H9 (cell line): ENCODE measurements around the gene CXCR5. TPM values are rescaled to one million over a fixed set of nuclear protein-coding genes. Genes with fewer than 3 reads are reported as not detected.

Source experiments
- DNase-seq: peaks from one replicate; pipeline ENCODE4 v3.0.0-alpha.2; 2017
- H2AFZ ChIP-seq: one replicate; pipeline ENCODE4 v1.6.1; 2013; ENCODE audit warnings: mild to moderate bottlenecking, low read length, control low read depth, moderate library complexity
- H2AK5ac ChIP-seq: 2 replicates; pipeline ENCODE4 v1.6.1; 2013; ENCODE audit warnings: low read length, control low read depth, mixed read lengths; ENCODE audit not compliant: insufficient read length
- H2BK120ac ChIP-seq: one replicate; pipeline ENCODE4 v1.6.1; 2013; ENCODE audit warnings: low read depth, mild to moderate bottlenecking, low read length, control low read depth, inconsistent platforms; ENCODE audit not compliant: poor library complexity, severe bottlenecking
- H2BK12ac ChIP-seq: 2 replicates; pipeline ENCODE4 v1.6.1; 2013; ENCODE audit warnings: low read length, control low read depth, mixed read lengths, low read depth; ENCODE audit not compliant: insufficient read length
- H2BK15ac ChIP-seq: 2 replicates; pipeline ENCODE4 v1.6.1; 2013; ENCODE audit warnings: low read depth, low read length, control low read depth
- H2BK20ac ChIP-seq: one replicate; pipeline ENCODE4 v1.6.1; 2013; ENCODE audit warnings: low read depth, mild to moderate bottlenecking, low read length, control low read depth, inconsistent platforms; ENCODE audit not compliant: poor library complexity, severe bottlenecking
- H2BK5ac ChIP-seq: 2 replicates; pipeline ENCODE4 v1.6.1; 2013; ENCODE audit warnings: low read length, control low read depth, mixed read lengths; ENCODE audit not compliant: insufficient read length
- H3K14ac ChIP-seq: 2 replicates; pipeline ENCODE4 v1.6.1; 2013; ENCODE audit warnings: low read length, control low read depth; ENCODE audit not compliant: insufficient read depth
- H3K18ac ChIP-seq: 2 replicates; pipeline ENCODE4 v1.6.1; 2013; ENCODE audit warnings: low read depth, mild to moderate bottlenecking, mixed read lengths, low read length, control low read depth; ENCODE audit not compliant: insufficient read length
- H3K23ac ChIP-seq: 2 replicates; pipeline ENCODE4 v1.6.1; 2013; ENCODE audit warnings: low read length, control low read depth, mixed read lengths, low read depth; ENCODE audit not compliant: insufficient read length
- H3K23me2 ChIP-seq: 2 replicates; pipeline ENCODE4 v1.6.1; 2013; ENCODE audit warnings: low read depth, mild to moderate bottlenecking, mixed read lengths, low read length, control low read depth; ENCODE audit not compliant: insufficient read length, poor library complexity, severe bottlenecking
- H3K27ac ChIP-seq: 2 replicates; pipeline ENCODE4 v1.5.1; 2013; ENCODE audit warnings: low read length, control low read depth, mixed read lengths, low read depth; ENCODE audit not compliant: insufficient read length
- H3K27me3 ChIP-seq: 2 replicates; pipeline ENCODE4 v1.6.1; 2013; ENCODE audit warnings: low read length, control low read depth, inconsistent platforms; ENCODE audit not compliant: insufficient read depth
- H3K4ac ChIP-seq: 2 replicates; pipeline ENCODE4 v1.6.1; 2013; ENCODE audit warnings: low read depth, mild to moderate bottlenecking, control low read depth, inconsistent platforms, low read length, moderate library complexity
- H3K4me1 ChIP-seq: 2 replicates; pipeline ENCODE4 v1.6.1; 2013; ENCODE audit warnings: low read length, control low read depth, inconsistent platforms; ENCODE audit not compliant: insufficient read depth
- H3K4me2 ChIP-seq: 2 replicates; pipeline ENCODE4 v1.6.1; 2013; ENCODE audit warnings: low read length, control low read depth, mixed read lengths; ENCODE audit not compliant: insufficient read length, insufficient read depth
- H3K56ac ChIP-seq: 2 replicates; pipeline ENCODE4 v1.6.1; 2013; ENCODE audit warnings: low read depth, mild to moderate bottlenecking, mixed read lengths, low read length, control low read depth; ENCODE audit not compliant: insufficient read length
- H3K79me1 ChIP-seq: 2 replicates; pipeline ENCODE4 v1.6.1; 2013; ENCODE audit warnings: low read depth, mild to moderate bottlenecking, moderate library complexity, low read length, control low read depth, inconsistent platforms; ENCODE audit not compliant: insufficient read depth, poor library complexity, severe bottlenecking
- H3K79me2 ChIP-seq: 2 replicates; pipeline ENCODE4 v1.6.1; 2013; ENCODE audit warnings: low read length, control low read depth, inconsistent platforms; ENCODE audit not compliant: insufficient read depth
- H3K9ac ChIP-seq: 2 replicates; pipeline ENCODE4 v1.6.1; 2013; ENCODE audit warnings: low read length, control low read depth, mixed read lengths; ENCODE audit not compliant: insufficient read length; ENCODE audit errors: extremely low read depth
- H3K9me3 ChIP-seq: one replicate; pipeline ENCODE4 v1.6.1; 2013; ENCODE audit warnings: low read depth, low read length, inconsistent platforms; ENCODE audit not compliant: control insufficient read depth
- H3T11ph ChIP-seq: one replicate; pipeline ENCODE4 v1.6.1; 2013; ENCODE audit warnings: mild to moderate bottlenecking, low read length, control low read depth, inconsistent platforms
- H4K20me1 ChIP-seq: one replicate; pipeline ENCODE4 v1.6.1; 2013; ENCODE audit not compliant: control insufficient read depth, insufficient read length, insufficient read depth
- H4K5ac ChIP-seq: 2 replicates; pipeline ENCODE4 v1.6.1; 2013; ENCODE audit warnings: low read depth, mild to moderate bottlenecking, mixed read lengths, low read length, control low read depth; ENCODE audit not compliant: insufficient read length
- H4K8ac ChIP-seq: replicated peaks from 2 replicates; pipeline ENCODE4 v1.6.1; 2013; ENCODE audit warnings: low read length, control low read depth, mixed read lengths, low read depth; ENCODE audit not compliant: insufficient read length
- H4K91ac ChIP-seq: 2 replicates; pipeline ENCODE4 v1.6.1; 2013; ENCODE audit warnings: low read depth, mild to moderate bottlenecking, moderate library complexity, mixed read lengths, low read length, control low read depth; ENCODE audit not compliant: insufficient read length
- H3K27ac Mint-ChIP-seq, 3 experiments: 2 replicates in 2 of 3; 3 replicates in 1 of 3; pipeline ENCODE4 v1.8.0; 2020 to 2021; ENCODE audit warnings: mixed read lengths in 3 of 3, mild to moderate bottlenecking in 1 of 3, moderate library complexity in 1 of 3
- H3K27me3 Mint-ChIP-seq: 2 replicates; pipeline ENCODE4 v1.8.0; 2021; ENCODE audit warnings: low read depth, mild to moderate bottlenecking, moderate library complexity, mixed read lengths
- H3K36me3 Mint-ChIP-seq, 3 experiments: 2 replicates in 2 of 3; 3 replicates in 1 of 3; pipeline ENCODE4 v1.8.0; 2020 to 2021; ENCODE audit warnings: low read depth in 3 of 3, mixed read lengths in 3 of 3; ENCODE audit not compliant: insufficient read depth in 1 of 3
- H3K4me1 Mint-ChIP-seq, 2 experiments: 2 replicates each; pipeline ENCODE4 v1.8.0; 2020; ENCODE audit warnings: mixed read lengths in 2 of 2
- H3K4me3 Mint-ChIP-seq, 2 experiments: 2 replicates in 1 of 2; 3 replicates in 1 of 2; pipeline ENCODE4 v1.8.0; 2020 to 2021; ENCODE audit warnings: mild to moderate bottlenecking in 2 of 2, mixed read lengths in 2 of 2, moderate library complexity in 1 of 2
- H3K9me3 Mint-ChIP-seq, 2 experiments: 2 replicates in 1 of 2; 3 replicates in 1 of 2; pipeline ENCODE4 v1.8.0; 2020; ENCODE audit warnings: mild to moderate bottlenecking in 2 of 2, mixed read lengths in 2 of 2, moderate library complexity in 1 of 2
- WGBS: extraction: QIAGEN DNeasy Blood & Tissue Kit; methylation state at CpG from one replicate; pipeline ENCODE4 v1.1.7; 2013; ENCODE audit warnings: missing lambda C conversion rate, low lambda C conversion rate, mixed read lengths; ENCODE audit not compliant: insufficient read length; ENCODE audit errors: extremely low coverage; 5-methylcytosine and 5-hydroxymethylcytosine counted together
- total RNA-seq: library from RNA; stranded (reverse); gene quantifications from 2 replicates; pipeline ENCODE4 v1.2.1, GENCODE V29; 2021
- TF ChIP-seq, protein P1 (sequence below): fragments of 200-600 bp; sonication (generic); conservative IDR thresholded peaks from 3 replicates; pipeline ENCODE4 v1.8.0; 2021; ENCODE audit warnings: antibody characterized with exemption, mild to moderate bottlenecking

CXCR5 gene
- total RNA-seq, 1 experiment from 2014 or later = 0.07 TPM

DNA sequence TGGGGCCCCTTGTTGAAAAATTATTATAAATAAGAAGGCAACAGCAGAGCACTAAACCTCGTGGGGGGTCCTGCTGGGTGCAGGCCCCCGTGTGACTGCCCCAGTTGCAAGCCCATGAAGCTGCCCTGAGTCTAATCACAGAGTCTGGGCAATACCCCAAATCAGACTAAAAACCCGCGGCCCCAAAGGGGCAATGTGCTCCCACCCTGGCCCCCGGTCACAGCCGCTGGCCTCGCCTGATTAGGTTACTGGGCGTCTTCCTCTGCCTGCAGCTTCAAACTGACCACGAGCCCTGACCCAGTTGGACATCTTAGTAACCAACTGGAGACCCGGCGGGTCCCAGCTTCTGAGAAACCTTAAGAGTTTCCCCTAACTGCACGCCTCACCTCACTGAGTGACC, 1.6 kb downstream of the CXCR5 start:
- Mint-ChIP-seq H3K4me1 (peaks cover 29 to 30% of the 10 kb centered on the region in 2 experiments), H3K36me3 (no peaks in the 10 kb centered on the region; a peak in 1 of 7 replicates), H3K9me3 (no peaks in the 10 kb centered on the region; a peak in 1 of 5 replicates), H3K27ac (no peak overlapping the region), H3K4me3 (no peak overlapping the region), H3K27me3 (peaks cover 39% of the 10 kb centered on the region)
- Histone ChIP-seq H4K5ac (no peak overlapping the region), H2BK120ac (no peak overlapping the region), H3K23me2 (no peaks in the 10 kb centered on the region), H4K20me1 (peaks cover 3% of the 10 kb centered on the region), H2AK5ac (no peak overlapping the region), H3K23ac (no peak overlapping the region), H4K91ac (no peak overlapping the region), H2BK5ac (no peak overlapping the region), H3K56ac (no peak overlapping the region), H4K8ac (no peak overlapping the region), H3K79me1 (no peaks in the 10 kb centered on the region), H3K4me1 (peaks cover 7% of the 10 kb centered on the region; the same call in 1 of the 2 replicates), H2AFZ (no peak overlapping the region), H2BK20ac (no peak overlapping the region), H3K9ac (no peak overlapping the region), H3K14ac (no peak overlapping the region), H2BK12ac (no peak overlapping the region), H3K18ac (no peak overlapping the region), H3K9me3 (no peaks in the 10 kb centered on the region), H3K4ac (no peak overlapping the region), H2BK15ac (no peak overlapping the region), H3K27ac (no peak overlapping the region), H3K4me2 (no peak overlapping the region), H3K27me3 (no peaks in the 10 kb centered on the region; the same call in 1 of the 2 replicates), H3T11ph (no peak overlapping the region), H3K79me2 (no peaks in the 10 kb centered on the region)
- no peak for DNase-seq
- no CpG with 5 or more reads among the region's 12 CpGs for WGBS
- TF ChIP-seq, protein P1, sequence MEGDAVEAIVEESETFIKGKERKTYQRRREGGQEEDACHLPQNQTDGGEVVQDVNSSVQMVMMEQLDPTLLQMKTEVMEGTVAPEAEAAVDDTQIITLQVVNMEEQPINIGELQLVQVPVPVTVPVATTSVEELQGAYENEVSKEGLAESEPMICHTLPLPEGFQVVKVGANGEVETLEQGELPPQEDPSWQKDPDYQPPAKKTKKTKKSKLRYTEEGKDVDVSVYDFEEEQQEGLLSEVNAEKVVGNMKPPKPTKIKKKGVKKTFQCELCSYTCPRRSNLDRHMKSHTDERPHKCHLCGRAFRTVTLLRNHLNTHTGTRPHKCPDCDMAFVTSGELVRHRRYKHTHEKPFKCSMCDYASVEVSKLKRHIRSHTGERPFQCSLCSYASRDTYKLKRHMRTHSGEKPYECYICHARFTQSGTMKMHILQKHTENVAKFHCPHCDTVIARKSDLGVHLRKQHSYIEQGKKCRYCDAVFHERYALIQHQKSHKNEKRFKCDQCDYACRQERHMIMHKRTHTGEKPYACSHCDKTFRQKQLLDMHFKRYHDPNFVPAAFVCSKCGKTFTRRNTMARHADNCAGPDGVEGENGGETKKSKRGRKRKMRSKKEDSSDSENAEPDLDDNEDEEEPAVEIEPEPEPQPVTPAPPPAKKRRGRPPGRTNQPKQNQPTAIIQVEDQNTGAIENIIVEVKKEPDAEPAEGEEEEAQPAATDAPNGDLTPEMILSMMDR = no peak
